HG02885 (cell line): Measurements from ENCODE around the gene MAD1L1.

Source experiments
- ATAC-seq: cut with Tn5 transposase; IDR thresholded peaks from one replicate; pipeline ENCODE4 v1.9.1; 2021; ENCODE audit warnings: mild to moderate bottlenecking; ENCODE audit not compliant: unreplicated experiment, poor library complexity

Gene MAD1L1

DNA sequence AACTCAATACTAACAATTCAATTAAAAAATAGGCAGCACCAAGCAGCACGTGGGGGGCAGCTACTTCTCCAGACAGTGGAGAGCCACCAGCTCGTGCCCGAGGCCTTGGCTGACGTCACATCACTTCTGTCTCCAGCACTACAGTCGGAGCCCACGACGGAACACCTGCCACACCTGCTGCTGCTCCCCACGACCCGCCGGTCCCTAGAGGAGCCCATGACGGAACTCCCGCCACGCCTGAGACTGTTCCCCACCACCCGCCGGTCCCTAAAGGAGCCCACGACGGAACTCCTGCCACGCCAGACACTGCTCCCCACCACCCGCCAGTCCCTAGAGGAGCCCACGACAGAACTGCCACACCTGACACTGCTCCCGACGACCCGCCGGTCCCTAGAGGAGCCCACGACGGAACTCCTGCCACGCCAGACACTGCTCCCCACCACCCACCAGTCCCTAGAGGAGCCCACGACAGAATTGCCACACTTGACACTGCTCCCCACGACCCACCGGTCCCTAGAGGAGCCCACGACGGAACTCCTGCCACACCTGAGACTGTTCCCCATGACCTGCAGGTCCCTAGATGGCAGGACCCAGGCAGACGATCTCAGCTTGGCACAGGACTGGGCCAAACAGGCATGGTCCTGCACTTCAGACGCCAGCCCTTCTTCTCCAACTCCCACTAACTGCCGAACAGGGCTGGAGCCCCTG, 304.7 kb downstream of the MAD1L1 start:
- no peak for ATAC-seq

GRCh38 chr7:1926908-1927306, 305.8 kb downstream of the MAD1L1 start:
- ATAC-seq: no peak

- ATAC-seq: no peak
Measured at GRCh38 chr7:1925973-1926907, 306.5 kb downstream of the MAD1L1 start.

- ATAC-seq: no peak
Measured at GRCh38 chr7:1925349-1925748, 307.4 kb downstream of the MAD1L1 start.

- ATAC-seq: no peak
Measured at GRCh38 chr7:1924258-1924817, 308.4 kb downstream of the MAD1L1 start.

GRCh38 chr7:1923409-1924257, 309.1 kb downstream of the MAD1L1 start:
- no peak for ATAC-seq

DNA sequence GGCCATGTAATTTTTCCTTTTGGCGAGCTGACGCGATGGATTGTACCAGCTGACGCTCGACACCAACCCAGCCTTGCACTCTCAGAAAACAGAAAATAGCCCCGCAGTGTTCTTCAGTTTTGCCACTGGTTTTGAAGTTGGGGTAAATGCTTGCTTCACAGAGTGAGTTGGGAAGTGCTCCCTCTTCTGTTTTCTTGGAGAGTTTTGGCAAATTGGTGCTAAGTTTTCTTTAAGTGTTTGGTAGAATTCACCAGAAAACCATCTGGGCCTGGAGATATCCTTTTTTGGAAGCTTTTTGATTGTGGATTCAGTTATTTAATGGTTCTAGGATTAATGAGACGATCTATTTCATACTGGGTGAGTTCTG, 309.9 kb downstream of the MAD1L1 start:
- no peak for ATAC-seq

DNA sequence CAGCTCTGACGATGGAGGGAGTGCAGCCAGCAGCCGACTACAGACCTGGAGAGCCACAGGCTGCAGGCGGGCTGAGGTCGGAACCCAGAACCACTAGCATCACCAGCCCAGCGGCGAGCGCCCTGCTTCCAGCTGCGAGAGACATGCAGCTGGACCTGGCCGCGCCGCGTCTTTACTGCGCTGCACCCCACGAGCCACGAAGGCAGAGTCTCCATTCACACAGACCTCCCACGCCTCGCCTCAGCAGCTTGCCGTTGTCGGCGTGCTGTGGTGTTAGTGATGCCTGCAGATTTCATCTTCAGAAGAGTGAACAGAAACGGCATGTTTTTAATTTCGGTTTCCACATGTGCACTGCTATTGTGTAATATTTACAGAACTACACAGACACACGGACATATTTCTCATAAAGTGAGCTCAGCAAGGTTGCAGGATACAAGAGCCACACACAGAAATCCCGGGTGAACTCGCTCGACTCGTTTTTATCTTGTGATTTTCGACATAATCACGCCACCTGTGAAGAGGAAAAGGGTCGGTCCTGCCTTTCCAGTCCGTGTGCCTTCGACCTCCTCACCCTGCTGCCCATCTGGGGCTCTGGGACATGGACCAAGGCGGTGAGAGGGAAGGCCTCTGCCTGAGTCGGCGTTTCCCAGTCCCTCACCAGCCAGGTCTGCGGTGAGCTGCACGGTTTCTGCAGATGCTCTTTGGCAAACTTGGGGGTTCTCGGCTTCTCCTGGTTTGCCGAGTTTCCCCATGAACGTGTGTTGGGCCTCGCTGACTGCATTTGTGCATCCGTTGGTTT, 310.5 kb downstream of the MAD1L1 start:
- ATAC-seq: no peak

GRCh38 chr7:1920881-1921280, 311.9 kb downstream of the MAD1L1 start:
- no peak for ATAC-seq

GRCh38 chr7:1920266-1920681, 312.5 kb downstream of the MAD1L1 start:
- ATAC-seq: peak; percentile 67

DNA sequence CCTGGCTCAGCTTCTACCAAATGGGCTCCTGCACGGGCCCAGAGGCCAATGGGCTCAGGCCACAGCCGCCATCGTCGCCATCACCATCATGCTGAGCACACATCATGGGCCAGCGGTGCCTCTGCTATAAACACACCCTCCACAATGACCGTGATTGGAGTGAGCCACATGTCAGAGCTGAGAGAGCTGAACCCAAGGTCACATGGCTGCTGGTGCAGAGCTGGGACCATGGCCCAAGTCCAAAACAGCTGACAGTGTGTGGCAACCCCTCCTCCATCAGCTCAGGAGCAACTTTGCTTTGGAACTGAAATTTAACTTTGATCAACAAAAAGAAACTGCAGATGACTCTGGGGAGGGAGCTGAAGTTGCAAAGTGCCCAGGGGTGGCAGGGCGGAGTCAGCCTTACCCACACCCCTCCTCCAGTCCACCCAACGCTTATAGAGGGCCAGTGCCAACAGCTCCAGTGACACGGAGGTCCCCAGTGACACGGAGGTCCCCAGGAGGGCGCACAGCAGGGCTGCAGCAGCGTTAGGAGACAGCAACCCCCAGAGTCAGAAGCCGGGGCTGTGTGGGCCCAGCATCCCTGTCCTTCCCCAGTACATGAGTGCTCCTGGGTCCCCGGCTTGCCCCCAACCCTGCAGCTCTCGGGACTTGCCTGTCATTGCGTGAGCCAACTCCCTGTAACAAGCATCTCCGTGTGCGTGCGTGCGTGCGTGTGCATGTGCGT, 313.0 kb downstream of the MAD1L1 start:
- ATAC-seq: no peak

DNA sequence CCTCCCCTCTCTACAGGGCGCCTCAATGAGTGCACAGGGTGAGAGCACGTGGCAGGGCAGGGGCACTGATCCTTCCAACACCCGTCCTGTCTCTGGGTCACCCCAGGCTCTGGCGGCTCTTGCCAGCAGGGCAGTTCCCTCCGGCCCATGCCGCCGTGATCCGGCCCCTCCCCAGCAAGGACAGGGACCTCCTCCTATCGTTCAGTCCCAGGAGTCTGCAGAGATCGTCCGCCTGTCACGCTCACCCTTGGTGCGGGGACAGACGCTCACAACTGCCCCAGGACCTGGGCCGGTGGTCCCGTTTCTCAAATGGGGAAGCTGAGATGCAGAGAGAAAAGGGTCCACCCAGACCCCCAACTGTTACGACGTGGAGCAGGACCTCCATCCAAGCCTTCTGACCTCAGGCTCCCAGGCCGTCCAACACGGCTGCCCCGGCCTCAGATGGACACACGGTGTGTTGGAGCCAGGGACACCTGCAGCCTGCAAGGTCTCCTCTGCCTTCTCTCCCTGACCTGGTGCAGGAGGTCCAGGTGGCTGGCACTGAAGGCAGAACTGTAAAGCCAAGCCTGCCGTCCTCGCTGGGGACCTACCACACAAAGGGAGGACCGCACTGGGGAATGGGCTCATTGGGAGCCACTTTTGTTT, 313.7 kb downstream of the MAD1L1 start:
- ATAC-seq: no peak

GRCh38 chr7:1918063-1918645, 314.6 kb downstream of the MAD1L1 start:
- ATAC-seq: no peak

DNA sequence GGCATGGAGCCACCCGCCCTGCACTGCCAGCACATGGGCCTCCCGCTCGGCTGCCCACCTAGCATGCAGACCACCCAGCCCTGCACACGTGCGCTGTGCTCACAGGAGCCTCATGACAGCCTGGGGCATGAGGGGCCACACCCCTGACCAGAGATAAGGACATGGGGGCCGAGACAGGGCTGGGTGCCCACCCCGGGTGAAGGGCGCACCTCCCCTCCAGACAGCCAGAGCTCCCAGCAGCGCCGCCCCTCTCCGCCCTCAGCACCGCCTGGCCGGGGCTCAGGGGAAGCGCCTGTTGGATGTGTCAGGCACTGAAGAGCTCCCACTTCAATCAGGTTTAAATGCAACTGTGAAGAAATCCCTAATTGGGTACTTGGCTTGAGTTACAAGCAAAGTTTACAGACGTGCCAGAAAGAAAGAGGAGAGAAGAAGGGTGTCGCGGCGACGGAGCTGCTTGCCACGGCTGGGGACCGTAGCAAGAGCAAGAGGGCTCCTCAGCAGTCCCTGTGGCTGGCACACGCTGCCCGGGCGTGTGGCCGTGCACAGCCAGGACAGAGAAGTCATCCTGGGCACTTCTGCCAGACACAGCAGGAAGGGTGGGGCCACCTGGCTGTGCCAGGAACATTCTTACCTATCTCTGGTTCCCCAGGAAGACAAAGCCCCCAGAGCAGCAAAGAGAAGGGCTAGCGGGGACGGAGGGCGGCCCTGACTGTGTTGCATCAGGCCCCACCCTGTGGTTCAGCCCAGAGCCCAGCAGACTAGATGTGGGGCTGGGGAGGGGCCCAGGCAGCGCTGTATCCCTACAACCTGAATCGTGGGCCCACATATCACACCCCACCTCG, 315.3 kb downstream of the MAD1L1 start:
- no peak for ATAC-seq

DNA sequence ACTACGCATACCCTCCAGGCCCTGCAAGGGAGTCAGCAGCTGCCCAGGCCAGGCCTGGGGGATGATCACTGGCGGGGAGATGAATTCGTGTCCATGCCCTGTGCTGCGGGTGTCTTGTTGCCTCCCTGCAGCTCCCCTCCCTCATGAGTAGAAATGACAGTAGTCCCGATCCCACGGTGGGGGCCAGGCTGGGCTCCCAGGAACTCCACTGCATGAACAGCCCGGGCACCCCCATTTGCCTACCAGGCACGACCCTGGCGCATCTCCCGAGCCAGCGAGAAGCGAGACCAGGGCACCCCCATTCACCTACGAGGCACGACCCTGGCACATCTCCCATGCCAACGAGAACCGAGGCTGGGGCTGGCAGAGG, 316.2 kb downstream of the MAD1L1 start:
- no peak for ATAC-seq

GRCh38 chr7:1915956-1916600, 316.7 kb downstream of the MAD1L1 start:
- ATAC-seq: no peak

DNA sequence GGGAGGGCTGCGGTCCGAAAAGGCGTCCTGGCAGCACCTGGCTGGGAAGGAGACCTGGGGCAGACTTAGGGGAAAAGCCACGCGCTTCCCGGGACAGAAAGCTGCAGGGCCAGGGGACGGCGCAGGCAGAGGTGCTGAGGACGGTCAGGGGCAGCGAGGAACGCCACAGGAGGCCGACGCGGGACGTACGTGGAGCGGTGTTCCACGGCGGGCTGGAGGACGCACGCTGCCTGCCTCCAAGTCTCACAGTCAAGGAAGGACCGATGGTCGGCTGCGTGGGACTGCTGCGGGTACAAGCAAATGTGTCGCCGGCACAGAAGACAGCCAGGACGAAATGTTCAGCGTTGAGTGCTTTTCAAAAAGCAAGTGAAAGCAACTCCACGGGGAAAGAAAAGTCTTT, 317.4 kb downstream of the MAD1L1 start:
- ATAC-seq: no peak
